ENCODE measurements around the gene KCNQ1.

The KCNQ1 gene

GRCh38 chr11:2404735-2405196 lies 40.0 kb upstream of the KCNQ1 start:
- DNase-seq (ENCODE audit: extremely low read depth, low read depth) = no peak
- no peak for TF ChIP-seq CTCF (IDR thresholded peaks at IDR 0.05; ENCODE audit: low read depth, low read length)

- no peak for DNase-seq (ENCODE audit: extremely low read depth, low read depth)
These were observed 38.4 kb upstream of the KCNQ1 start for GRCh38 chr11:2406451-2406850.

GRCh38 chr11:2406878-2407410 lies 37.9 kb upstream of the KCNQ1 start:
- no peak for TF ChIP-seq CTCF (IDR thresholded peaks at IDR 0.05; ENCODE audit: low read depth, low read length)
- DNase-seq (ENCODE audit: extremely low read depth, low read depth) = no peak

More at GRCh38 chr11:2406451-2406850, 38.4 kb upstream of the KCNQ1 start:
- TF ChIP-seq CTCF (IDR thresholded peaks at IDR 0.05; ENCODE audit: low read depth, low read length) = no peak

GRCh38 chr11:2408671-2409070 lies 36.1 kb upstream of the KCNQ1 start:
- no peak for TF ChIP-seq CTCF (IDR thresholded peaks at IDR 0.05; ENCODE audit: low read depth, low read length)
- no peak for DNase-seq (ENCODE audit: extremely low read depth, low read depth)

- TF ChIP-seq CTCF (IDR thresholded peaks at IDR 0.05; ENCODE audit: low read depth, low read length) = no peak
- DNase-seq (ENCODE audit: extremely low read depth, low read depth) = no peak
These were observed 35.7 kb upstream of the KCNQ1 start for GRCh38 chr11:2409126-2409525.

- DNase-seq (ENCODE audit: extremely low read depth, low read depth) = no peak
- no peak for TF ChIP-seq CTCF (IDR thresholded peaks at IDR 0.05; ENCODE audit: low read depth, low read length)
These were observed 35.0 kb upstream of the KCNQ1 start for GRCh38 chr11:2409611-2410468.

GRCh38 chr11:2410616-2411015 lies 34.2 kb upstream of the KCNQ1 start:
- DNase-seq (ENCODE audit: extremely low read depth, low read depth) = no peak
- TF ChIP-seq CTCF (IDR thresholded peaks at IDR 0.05; ENCODE audit: low read depth, low read length) = no peak
